Right atrium auricular region (tissue), 2 donors: ENCODE measurements around the gene FOXL2. TPM values are rescaled to one million over a fixed set of nuclear protein-coding genes. Genes with fewer than 3 reads are reported as not detected.

Source experiments
- DNase-seq: peaks from one replicate; pipeline ENCODE4 v3.0.0-alpha.2; 2019; ENCODE audit warnings: low spot score
- H3K27ac ChIP-seq, 2 donors: fragments of 200-600 bp; sonication (generic); 1 replicate in 1 of 2; 2 replicates in 1 of 2; pipeline ENCODE4 v1.5.1; 2016 to 2019
- H3K27me3 ChIP-seq, 2 donors: fragments of 200-600 bp; sonication (generic); one replicate each; pipeline versions ENCODE4 v1.5.1 to v1.6.0; 2017 to 2019
- H3K36me3 ChIP-seq: fragments of 200-600 bp; sonication (generic); one replicate; pipeline ENCODE4 v1.5.1; 2016
- H3K4me1 ChIP-seq, 2 donors: fragments of 200-600 bp; sonication (generic); one replicate each; pipeline versions ENCODE4 v1.5.1 to v1.6.0; 2017 to 2019
- H3K4me3 ChIP-seq, 2 donors: fragments of 200-600 bp; sonication (generic); 1 replicate in 1 of 2; 2 replicates in 1 of 2; pipeline ENCODE4 v1.5.1; 2017 to 2019; ENCODE audit warnings: mild to moderate bottlenecking in 1 of 2, moderate library complexity in 1 of 2
- H3K9me3 ChIP-seq, 2 donors: fragments of 200-600 bp; sonication (generic); one replicate each; pipeline ENCODE4 v1.5.1; 2019
- total RNA-seq, 2 donors: library from RNA; depleted of rRNA; stranded (reverse); fragments of >200 nt; gene quantifications; one replicate each; pipeline ENCODE4 v1.1.0, GENCODE V29; 2016
- TF ChIP-seq, protein P1 (sequence below), 2 donors: fragments of 200-600 bp; sonication (generic); IDR thresholded peaks; one replicate each; pipeline ENCODE4 v1.5.1; 2019; ENCODE audit warnings: antibody characterized with exemption in 2 of 2

The FOXL2 gene
- total RNA-seq, result not detected

- H3K9me3 ChIP-seq, result no peaks in the 10 kb centered on the region
- no peak within 1 kb of the TSS for H3K27ac ChIP-seq
- peaks cover 0 to 48% of the 10 kb centered on the region in 2 donors for H3K4me1 ChIP-seq
- no peak for DNase-seq
- peak within 1 kb of the TSS; percentile 32 to 44 for H3K4me3 ChIP-seq
- H3K36me3 ChIP-seq, result no peaks in the 10 kb centered on the region
- TF ChIP-seq, protein P1, sequence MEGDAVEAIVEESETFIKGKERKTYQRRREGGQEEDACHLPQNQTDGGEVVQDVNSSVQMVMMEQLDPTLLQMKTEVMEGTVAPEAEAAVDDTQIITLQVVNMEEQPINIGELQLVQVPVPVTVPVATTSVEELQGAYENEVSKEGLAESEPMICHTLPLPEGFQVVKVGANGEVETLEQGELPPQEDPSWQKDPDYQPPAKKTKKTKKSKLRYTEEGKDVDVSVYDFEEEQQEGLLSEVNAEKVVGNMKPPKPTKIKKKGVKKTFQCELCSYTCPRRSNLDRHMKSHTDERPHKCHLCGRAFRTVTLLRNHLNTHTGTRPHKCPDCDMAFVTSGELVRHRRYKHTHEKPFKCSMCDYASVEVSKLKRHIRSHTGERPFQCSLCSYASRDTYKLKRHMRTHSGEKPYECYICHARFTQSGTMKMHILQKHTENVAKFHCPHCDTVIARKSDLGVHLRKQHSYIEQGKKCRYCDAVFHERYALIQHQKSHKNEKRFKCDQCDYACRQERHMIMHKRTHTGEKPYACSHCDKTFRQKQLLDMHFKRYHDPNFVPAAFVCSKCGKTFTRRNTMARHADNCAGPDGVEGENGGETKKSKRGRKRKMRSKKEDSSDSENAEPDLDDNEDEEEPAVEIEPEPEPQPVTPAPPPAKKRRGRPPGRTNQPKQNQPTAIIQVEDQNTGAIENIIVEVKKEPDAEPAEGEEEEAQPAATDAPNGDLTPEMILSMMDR (IDR thresholded peaks at IDR 0.05), result no peak
- peaks cover 50 to 84% of the 10 kb centered on the region in 2 donors for H3K27me3 ChIP-seq
Observed at GRCh38 chr3:138946663-138947494, at the start of gene FOXL2, which contains the start of gene FOXL2NB. TSS of gene FOXL2 (minus strand) at chr3:138947137. CDS start at chr3:138946722, 415 bp downstream. TSS of gene FOXL2NB (plus strand) at chr3:138947217. CDS start at chr3:138947365, 148 bp downstream.

- no peak for DNase-seq
- no peaks in the 10 kb centered on the region for H3K27me3 ChIP-seq
- H3K36me3 ChIP-seq, result no peaks in the 10 kb centered on the region
- no peak overlapping the region for H3K27ac ChIP-seq
- H3K4me1 ChIP-seq, result no peaks in the 10 kb centered on the region
- no peak overlapping the region for H3K4me3 ChIP-seq
- peaks cover 0 to 13% of the 10 kb centered on the region in 2 donors for H3K9me3 ChIP-seq
- TF ChIP-seq, protein P1 (IDR thresholded peaks at IDR 0.05), result no peak
Observed at GRCh38 chr3:138995706-138996105, 48.8 kb upstream of the FOXL2 start.

GRCh38 chr3:138987181-138987580, 40.2 kb upstream of the FOXL2 start:
- H3K36me3 ChIP-seq, result no peaks in the 10 kb centered on the region
- no peak for DNase-seq
- TF ChIP-seq, protein P1 (IDR thresholded peaks at IDR 0.05), result no peak
- H3K9me3 ChIP-seq, result no peaks in the 10 kb centered on the region
- H3K4me1 ChIP-seq, result no peaks in the 10 kb centered on the region
- H3K27ac ChIP-seq, result no peak overlapping the region
- no peak overlapping the region for H3K4me3 ChIP-seq
- no peaks in the 10 kb centered on the region for H3K27me3 ChIP-seq

GRCh38 chr3:138985932-138986331, 39.0 kb upstream of the FOXL2 start:
- Histone ChIP-seq H3K9me3 (no peaks in the 10 kb centered on the region), H3K4me3 (no peak overlapping the region), H3K27me3 (no peaks in the 10 kb centered on the region), H3K27ac (no peak overlapping the region), H3K4me1 (no peaks in the 10 kb centered on the region), H3K36me3 (no peaks in the 10 kb centered on the region)
- no peak for DNase-seq
- TF ChIP-seq, protein P1 (IDR thresholded peaks at IDR 0.05), result no peak

DNA sequence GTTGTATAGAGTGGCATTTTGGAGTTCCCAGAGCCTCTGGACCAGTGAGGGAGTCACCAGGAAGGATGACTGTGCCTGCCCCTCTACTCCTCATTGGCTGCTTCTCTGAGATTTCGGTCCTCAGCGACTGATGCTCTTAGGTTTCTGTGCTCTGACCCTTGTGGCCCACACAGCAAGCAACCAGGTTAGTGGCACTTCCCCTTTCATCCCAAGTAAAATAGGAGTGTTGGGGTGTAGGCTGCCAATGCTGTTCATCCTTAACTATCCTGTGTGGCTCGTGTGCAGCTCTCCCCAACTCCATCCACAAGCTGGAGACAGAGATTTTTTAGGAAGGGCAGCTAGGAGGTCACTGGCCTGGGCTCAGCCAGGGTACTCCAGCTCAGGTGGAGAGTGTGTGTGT, 37.9 kb upstream of the FOXL2 start:
- TF ChIP-seq, protein P1 (IDR thresholded peaks at IDR 0.05), result no peak
- no peak for DNase-seq
- Histone ChIP-seq H3K4me3 (no peak overlapping the region), H3K27ac (no peak overlapping the region), H3K27me3 (no peaks in the 10 kb centered on the region), H3K4me1 (peaks cover 0 to 2% of the 10 kb centered on the region in 2 donors), H3K9me3 (no peaks in the 10 kb centered on the region), H3K36me3 (no peaks in the 10 kb centered on the region)
